ENCODE measurements around the gene MMP25. TPM values are rescaled to one million over a fixed set of nuclear protein-coding genes. Genes with fewer than 3 reads are reported as not detected.
"Not testable (repeated sequence)": the region's sequence is repeated elsewhere in the genome, so short reads cannot be mapped to it uniquely, and the experiment has no call there.

The MMP25 gene
- total RNA-seq, 2 experiments from 2014 or later = 0.63 to 5.6 TPM

DNA sequence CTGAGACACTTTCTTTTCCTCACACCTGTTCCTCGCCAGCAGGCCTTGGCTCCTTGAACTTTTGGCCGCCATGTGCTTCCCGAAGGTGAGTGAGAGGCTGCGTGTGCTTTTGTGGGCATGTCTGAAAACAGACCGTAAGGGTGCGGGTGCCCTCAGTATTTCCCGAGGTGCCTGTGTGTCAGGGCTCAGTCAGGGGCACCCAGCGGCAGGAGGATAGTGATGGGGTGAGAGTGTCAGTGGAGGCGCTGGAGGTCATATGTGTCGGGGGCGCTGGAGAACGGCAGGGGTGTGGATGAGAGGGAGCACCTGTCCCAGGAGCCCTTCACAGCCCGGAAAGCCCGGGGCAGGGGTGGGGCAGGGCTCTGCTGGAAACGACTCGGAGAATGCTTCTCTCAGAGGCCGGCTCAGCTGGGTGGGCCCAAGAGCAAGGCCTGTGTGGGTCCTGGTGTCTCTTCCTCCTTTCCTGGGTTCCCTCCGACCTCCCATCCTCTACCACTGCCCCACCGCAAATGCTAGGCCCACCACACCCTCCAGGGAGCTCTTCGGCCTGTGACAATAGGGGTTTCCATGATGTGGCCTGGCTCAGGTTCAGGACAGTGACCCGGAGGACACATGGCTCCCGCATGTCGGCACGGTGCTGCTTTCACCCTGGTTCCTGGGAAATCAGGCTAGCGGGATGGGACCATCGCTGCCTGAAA is 19.5 kb downstream of the MMP25 start:
- TF ChIP-seq EZH2phosphoT487 (IDR thresholded peaks at IDR 0.05; ENCODE audit: borderline replicate concordance, low read depth, low read length) (no peak), CTCF (conservative IDR thresholded peaks at IDR 0.05; ENCODE audit: low read length) (no peak)
- H3K9me2 ChIP-seq (ENCODE audit: insufficient read depth, low read length) = no peaks in the 10 kb centered on the region
- CTCF ChIA-PET (ENCODE audit: unreplicated experiment) = no interaction called here
- H3K4me1 ChIP-seq (ENCODE audit: insufficient read depth, low read length, poor library complexity, severe bottlenecking) = no peaks in the 10 kb centered on the region
- DNase-seq (ENCODE audit: low spot score) = no peak
- H3K4me3 ChIP-seq (ENCODE audit: low read depth, low read length, poor library complexity, severe bottlenecking) = no peak overlapping the region
- BruUV-seq (replicated peaks) = no TSS peak
- POLR2A ChIA-PET = no interaction called here
- no peaks in the 10 kb centered on the region for H3K79me2 ChIP-seq (ENCODE audit: insufficient read depth, low read depth, low read length)
- no peaks in the 10 kb centered on the region for H4K20me1 ChIP-seq (ENCODE audit: insufficient read depth, low read length)
- H3K27ac ChIP-seq (ENCODE audit: low read depth, low read length, poor library complexity, severe bottlenecking) = no peak overlapping the region
- H3K9me3 ChIP-seq (ENCODE audit: low read length) = no peaks in the 10 kb centered on the region
- no peak overlapping the region for H3K4me2 ChIP-seq (ENCODE audit: low read length)
- intact Hi-C loops (cut with micrococcal nuclease; ENCODE audit: unreplicated experiment) = no loop called here
- no peak overlapping the region for H2AFZ ChIP-seq (ENCODE audit: low read length)
- no peaks in the 10 kb centered on the region for H3K36me3 ChIP-seq (ENCODE audit: insufficient read depth, low read length)

- intact Hi-C loops (cut with micrococcal nuclease; ENCODE audit: unreplicated experiment) = no loop called here
- Histone ChIP-seq H3K9me2 (ENCODE audit: insufficient read depth, low read length) (no peaks in the 10 kb centered on the region), H3K9me3 (ENCODE audit: low read length) (no peaks in the 10 kb centered on the region), H3K4me3 (ENCODE audit: low read depth, low read length, poor library complexity, severe bottlenecking) (no peak overlapping the region), H3K27ac (ENCODE audit: low read depth, low read length, poor library complexity, severe bottlenecking) (no peak overlapping the region), H2AFZ (ENCODE audit: low read length) (no peak overlapping the region), H3K36me3 (ENCODE audit: insufficient read depth, low read length) (no peaks in the 10 kb centered on the region), H3K4me1 (ENCODE audit: insufficient read depth, low read length, poor library complexity, severe bottlenecking) (no peaks in the 10 kb centered on the region), H4K20me1 (ENCODE audit: insufficient read depth, low read length) (no peaks in the 10 kb centered on the region), H3K4me2 (ENCODE audit: low read length) (no peak overlapping the region), H3K79me2 (ENCODE audit: insufficient read depth, low read depth, low read length) (no peaks in the 10 kb centered on the region)
- CTCF ChIA-PET (ENCODE audit: unreplicated experiment) = no interaction called here
- POLR2A ChIA-PET = no interaction called here
- BruUV-seq (replicated peaks) = no TSS peak
- TF ChIP-seq CTCF (conservative IDR thresholded peaks at IDR 0.05; ENCODE audit: low read length) = no peak
- no peak for TF ChIP-seq EZH2phosphoT487 (IDR thresholded peaks at IDR 0.05; ENCODE audit: borderline replicate concordance, low read depth, low read length)
- no peak for DNase-seq (ENCODE audit: low spot score)
These were observed 20.0 kb downstream of the MMP25 start for GRCh38 chr16:3066440-3066748.

- intact Hi-C loops (cut with micrococcal nuclease; ENCODE audit: unreplicated experiment) = no loop called here
- no peaks in the 10 kb centered on the region for H3K9me2 ChIP-seq (ENCODE audit: insufficient read depth, low read length)
- BruUV-seq (replicated peaks) = no TSS peak
- no peaks in the 10 kb centered on the region for H3K36me3 ChIP-seq (ENCODE audit: insufficient read depth, low read length)
- ChIA-PET CTCF (ENCODE audit: unreplicated experiment) (interaction anchor here (0.5 kb wide), 1 partner anchor 55 kb away, joined by 4 read pairs; no protein-coding TSS in a partner anchor), POLR2A (no interaction called here)
- H3K9me3 ChIP-seq (ENCODE audit: low read length) = no peaks in the 10 kb centered on the region
- no peaks in the 10 kb centered on the region for H3K79me2 ChIP-seq (ENCODE audit: insufficient read depth, low read depth, low read length)
- H3K27ac ChIP-seq (ENCODE audit: low read depth, low read length, poor library complexity, severe bottlenecking) = no peak overlapping the region
- H4K20me1 ChIP-seq (ENCODE audit: insufficient read depth, low read length) = no peaks in the 10 kb centered on the region
- no peak overlapping the region for H2AFZ ChIP-seq (ENCODE audit: low read length)
- DNase-seq (ENCODE audit: low spot score) = no peak
- TF ChIP-seq EZH2phosphoT487 (IDR thresholded peaks at IDR 0.05; ENCODE audit: borderline replicate concordance, low read depth, low read length) = no peak
- no peak for TF ChIP-seq CTCF (conservative IDR thresholded peaks at IDR 0.05; ENCODE audit: low read length)
- no peak overlapping the region for H3K4me2 ChIP-seq (ENCODE audit: low read length)
- H3K4me1 ChIP-seq (ENCODE audit: insufficient read depth, low read length, poor library complexity, severe bottlenecking) = no peaks in the 10 kb centered on the region
- no peak overlapping the region for H3K4me3 ChIP-seq (ENCODE audit: low read depth, low read length, poor library complexity, severe bottlenecking)
These were observed 22.1 kb downstream of the MMP25 start for GRCh38 chr16:3068487-3068886.

DNA sequence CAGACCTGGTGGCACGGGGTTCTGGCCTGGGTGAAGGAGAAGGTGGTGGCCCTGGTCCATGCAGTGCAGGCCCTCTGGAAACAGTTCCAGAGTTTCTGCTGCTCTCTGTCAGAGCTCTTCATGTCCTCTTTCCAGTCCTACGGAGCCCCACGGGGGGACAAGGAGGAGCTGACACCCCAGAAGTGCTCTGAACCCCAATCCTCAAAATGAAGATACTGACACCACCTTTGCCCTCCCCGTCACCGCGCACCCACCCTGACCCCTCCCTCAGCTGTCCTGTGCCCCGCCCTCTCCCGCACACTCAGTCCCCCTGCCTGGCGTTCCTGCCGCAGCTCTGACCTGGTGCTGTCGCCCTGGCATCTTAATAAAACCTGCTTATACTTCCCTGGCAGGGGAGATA is 22.8 kb downstream of the MMP25 start:
- BruUV-seq (replicated peaks); H3K27ac ChIP-seq (ENCODE audit: low read depth, low read length, poor library complexity, severe bottlenecking); H4K20me1 ChIP-seq (ENCODE audit: insufficient read depth, low read length); intact Hi-C loops (cut with micrococcal nuclease; ENCODE audit: unreplicated experiment); H2AFZ ChIP-seq (ENCODE audit: low read length); H3K4me3 ChIP-seq (ENCODE audit: low read depth, low read length, poor library complexity, severe bottlenecking); H3K4me2 ChIP-seq (ENCODE audit: low read length); H3K36me3 ChIP-seq (ENCODE audit: insufficient read depth, low read length); H3K9me3 ChIP-seq (ENCODE audit: low read length); H3K79me2 ChIP-seq (ENCODE audit: insufficient read depth, low read depth, low read length); H3K4me1 ChIP-seq (ENCODE audit: insufficient read depth, low read length, poor library complexity, severe bottlenecking); DNase-seq (ENCODE audit: low spot score); H3K9me2 ChIP-seq (ENCODE audit: insufficient read depth, low read length): not testable (repeated sequence)
- POLR2A ChIA-PET = interaction anchor here (0.5 kb wide), 1 partner anchor 15 kb away, joined by 5 read pairs; no protein-coding TSS in a partner anchor
- CTCF ChIA-PET (ENCODE audit: unreplicated experiment) = interaction anchor here (0.5 kb wide), 1 partner anchor 54 kb away, joined by 4 read pairs; no protein-coding TSS in a partner anchor

Data from OCI-LY7 (cell line).